ENCODE data around the gene CYP17A1. TPM values are rescaled to one million over a fixed set of nuclear protein-coding genes. Genes with fewer than 3 reads are reported as not detected.
"Not testable (repeated sequence)": the region's sequence is repeated elsewhere in the genome, so short reads cannot be mapped to it uniquely, and the experiment has no call there.

Gene CYP17A1
- total and polyA plus RNA-seq, 2 donors (not counting 1 experiment from before 2014, with no cell fraction given) = not detected

DNA sequence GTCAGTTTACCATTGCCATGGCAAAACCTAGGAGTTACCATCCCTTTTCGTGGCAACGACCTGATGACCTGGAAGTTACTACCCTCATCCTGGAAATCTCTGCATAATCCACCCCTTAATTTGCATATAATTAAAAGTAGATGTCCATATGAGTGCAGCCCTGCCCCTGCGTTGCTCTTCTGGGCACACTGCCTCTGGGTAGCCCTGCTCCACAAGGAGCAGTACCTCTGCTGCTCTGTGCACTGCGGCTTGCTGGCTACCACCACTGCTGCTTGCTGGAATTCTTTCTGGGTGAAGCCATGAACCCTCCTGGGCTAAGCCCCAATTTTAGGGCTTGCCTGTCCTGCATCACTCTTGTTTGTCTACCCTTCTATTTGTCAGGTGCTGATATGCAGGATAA is 12.5 kb downstream of the CYP17A1 start:
- Histone ChIP-seq H4K20me1 (ENCODE audit: control insufficient read depth, extremely low read depth, insufficient read depth, low read length) (no peaks in the 10 kb centered on the region), H3K4me2 (ENCODE audit: extremely low read depth, insufficient read depth, low read length) (no peak overlapping the region), H3K9me3 (ENCODE audit: control insufficient read depth, insufficient read depth, low read depth, low read length) (no peaks in the 10 kb centered on the region), H3K36me3 (ENCODE audit: control insufficient read depth, insufficient read depth, low read length) (no peaks in the 10 kb centered on the region), H3K79me2 (ENCODE audit: control insufficient read depth, insufficient read depth, low read length) (no peaks in the 10 kb centered on the region), H2AFZ (ENCODE audit: low read length) (no peak overlapping the region), H3K4me3 (replicated peaks in 1 of 4; ENCODE audit: control extremely low read depth in 1 of 4, insufficient read depth in 1 of 4, low read depth in 3 of 4, low read length in 4 of 4) (no peak overlapping the region), H3K4me1 (ENCODE audit: control insufficient read depth, extremely low read depth, insufficient read depth, low read length) (no peaks in the 10 kb centered on the region), H3K27ac (ENCODE audit: insufficient read depth, low read length) (no peak overlapping the region), H3K9ac (ENCODE audit: insufficient read depth, low read length) (no peak overlapping the region), H3K27me3 (ENCODE audit: control insufficient read depth, insufficient read depth, low read length) (no peaks in the 10 kb centered on the region)
- no peak for TF ChIP-seq EZH2 (IDR thresholded peaks at IDR 0.05; ENCODE audit: low read length, missing control alignments)
- TF ChIP-seq, protein P1, sequence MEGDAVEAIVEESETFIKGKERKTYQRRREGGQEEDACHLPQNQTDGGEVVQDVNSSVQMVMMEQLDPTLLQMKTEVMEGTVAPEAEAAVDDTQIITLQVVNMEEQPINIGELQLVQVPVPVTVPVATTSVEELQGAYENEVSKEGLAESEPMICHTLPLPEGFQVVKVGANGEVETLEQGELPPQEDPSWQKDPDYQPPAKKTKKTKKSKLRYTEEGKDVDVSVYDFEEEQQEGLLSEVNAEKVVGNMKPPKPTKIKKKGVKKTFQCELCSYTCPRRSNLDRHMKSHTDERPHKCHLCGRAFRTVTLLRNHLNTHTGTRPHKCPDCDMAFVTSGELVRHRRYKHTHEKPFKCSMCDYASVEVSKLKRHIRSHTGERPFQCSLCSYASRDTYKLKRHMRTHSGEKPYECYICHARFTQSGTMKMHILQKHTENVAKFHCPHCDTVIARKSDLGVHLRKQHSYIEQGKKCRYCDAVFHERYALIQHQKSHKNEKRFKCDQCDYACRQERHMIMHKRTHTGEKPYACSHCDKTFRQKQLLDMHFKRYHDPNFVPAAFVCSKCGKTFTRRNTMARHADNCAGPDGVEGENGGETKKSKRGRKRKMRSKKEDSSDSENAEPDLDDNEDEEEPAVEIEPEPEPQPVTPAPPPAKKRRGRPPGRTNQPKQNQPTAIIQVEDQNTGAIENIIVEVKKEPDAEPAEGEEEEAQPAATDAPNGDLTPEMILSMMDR (conservative IDR thresholded peaks at IDR 0.05 in 1 of 2, IDR thresholded peaks at IDR 0.05 in 1 of 2; ENCODE audit: low read depth in 1 of 2, low read length in 2 of 2) = no peak
- DNase-seq (ENCODE audit: low read depth in 2 of 2) = no peak

DNA sequence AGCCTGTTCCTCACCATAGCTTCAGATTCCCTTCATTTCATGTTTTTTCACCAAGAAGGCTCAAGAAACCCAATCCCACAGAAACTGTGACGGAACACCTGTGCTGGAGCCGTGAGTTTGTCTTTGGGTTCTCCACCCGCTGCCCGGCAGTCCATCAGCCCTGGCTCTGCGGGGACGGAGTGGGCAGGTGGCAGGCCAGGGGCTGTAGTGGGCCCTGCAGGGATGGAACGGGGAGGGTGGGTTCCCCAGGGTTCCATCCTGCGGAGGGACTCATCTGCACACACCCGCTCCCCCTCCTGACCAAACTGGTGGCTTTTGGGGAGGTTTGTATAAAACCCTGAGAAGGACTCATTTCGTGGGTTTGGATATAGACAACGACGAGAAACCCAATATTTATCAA is 15.0 kb downstream of the CYP17A1 start:
- Histone ChIP-seq H3K9ac (ENCODE audit: insufficient read depth, low read length) (no peak overlapping the region), H3K79me2 (ENCODE audit: control insufficient read depth, insufficient read depth, low read length) (no peaks in the 10 kb centered on the region), H2AFZ (ENCODE audit: low read length) (no peak overlapping the region), H3K4me2 (ENCODE audit: extremely low read depth, insufficient read depth, low read length) (no peak overlapping the region), H3K27me3 (ENCODE audit: control insufficient read depth, insufficient read depth, low read length) (no peaks in the 10 kb centered on the region), H3K4me1 (ENCODE audit: control insufficient read depth, extremely low read depth, insufficient read depth, low read length) (no peaks in the 10 kb centered on the region), H3K9me3 (ENCODE audit: control insufficient read depth, insufficient read depth, low read depth, low read length) (no peaks in the 10 kb centered on the region), H4K20me1 (ENCODE audit: control insufficient read depth, extremely low read depth, insufficient read depth, low read length) (no peaks in the 10 kb centered on the region), H3K36me3 (ENCODE audit: control insufficient read depth, insufficient read depth, low read length) (no peaks in the 10 kb centered on the region), H3K4me3 (replicated peaks in 1 of 4; ENCODE audit: control extremely low read depth in 1 of 4, insufficient read depth in 1 of 4, low read depth in 3 of 4, low read length in 4 of 4) (no peak overlapping the region), H3K27ac (ENCODE audit: insufficient read depth, low read length) (no peak overlapping the region)
- TF ChIP-seq, protein P1 (conservative IDR thresholded peaks at IDR 0.05 in 1 of 2, IDR thresholded peaks at IDR 0.05 in 1 of 2; ENCODE audit: low read depth in 1 of 2, low read length in 2 of 2) = no peak
- no peak for TF ChIP-seq EZH2 (IDR thresholded peaks at IDR 0.05; ENCODE audit: low read length, missing control alignments)
- DNase-seq (ENCODE audit: low read depth in 2 of 2) = no peak

DNA sequence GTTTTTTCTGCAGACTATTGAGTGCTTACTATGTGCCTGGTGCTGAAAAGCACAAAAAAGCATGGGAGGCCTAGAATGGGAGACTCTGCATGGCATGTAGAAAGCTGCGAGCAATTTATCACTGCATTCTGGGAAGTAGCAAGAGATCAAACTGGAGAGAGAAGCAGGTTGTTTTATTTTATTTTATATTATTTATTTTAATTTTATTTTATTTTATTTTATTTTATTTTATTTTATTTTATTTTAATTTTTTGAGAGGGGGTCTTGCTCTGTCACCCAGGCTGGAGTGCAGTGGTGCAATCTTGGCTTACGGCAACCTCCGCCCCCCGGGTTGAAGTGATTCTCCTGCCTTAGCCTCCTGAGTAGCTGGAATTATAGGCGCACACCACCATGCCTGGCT is 17.2 kb downstream of the CYP17A1 start:
- H2AFZ ChIP-seq (ENCODE audit: low read length); H3K27ac ChIP-seq (ENCODE audit: insufficient read depth, low read length); H3K27me3 ChIP-seq (ENCODE audit: control insufficient read depth, insufficient read depth, low read length); H3K36me3 ChIP-seq (ENCODE audit: control insufficient read depth, insufficient read depth, low read length); H3K79me2 ChIP-seq (ENCODE audit: control insufficient read depth, insufficient read depth, low read length); H3K4me2 ChIP-seq (ENCODE audit: extremely low read depth, insufficient read depth, low read length); H3K9ac ChIP-seq (ENCODE audit: insufficient read depth, low read length); H3K9me3 ChIP-seq (ENCODE audit: control insufficient read depth, insufficient read depth, low read depth, low read length); DNase-seq (ENCODE audit: low read depth in 2 of 2); H3K4me3 ChIP-seq (replicated peaks in 1 of 4; ENCODE audit: control extremely low read depth in 1 of 4, insufficient read depth in 1 of 4, low read depth in 3 of 4, low read length in 4 of 4); H4K20me1 ChIP-seq (ENCODE audit: control insufficient read depth, extremely low read depth, insufficient read depth, low read length): not testable (repeated sequence)
- peaks cover 12% of the 10 kb centered on the region for H3K4me1 ChIP-seq (ENCODE audit: control insufficient read depth, extremely low read depth, insufficient read depth, low read length)

Data from fibroblast of lung (primary cell).